KG1 (cell line): Measurements from ENCODE around the gene SERGEF.

Experiments used
- DNase-seq: peaks from one replicate; lab custom pipeline; 2025; lab: John Stamatoyannopoulos, UW

The SERGEF gene

DNA sequence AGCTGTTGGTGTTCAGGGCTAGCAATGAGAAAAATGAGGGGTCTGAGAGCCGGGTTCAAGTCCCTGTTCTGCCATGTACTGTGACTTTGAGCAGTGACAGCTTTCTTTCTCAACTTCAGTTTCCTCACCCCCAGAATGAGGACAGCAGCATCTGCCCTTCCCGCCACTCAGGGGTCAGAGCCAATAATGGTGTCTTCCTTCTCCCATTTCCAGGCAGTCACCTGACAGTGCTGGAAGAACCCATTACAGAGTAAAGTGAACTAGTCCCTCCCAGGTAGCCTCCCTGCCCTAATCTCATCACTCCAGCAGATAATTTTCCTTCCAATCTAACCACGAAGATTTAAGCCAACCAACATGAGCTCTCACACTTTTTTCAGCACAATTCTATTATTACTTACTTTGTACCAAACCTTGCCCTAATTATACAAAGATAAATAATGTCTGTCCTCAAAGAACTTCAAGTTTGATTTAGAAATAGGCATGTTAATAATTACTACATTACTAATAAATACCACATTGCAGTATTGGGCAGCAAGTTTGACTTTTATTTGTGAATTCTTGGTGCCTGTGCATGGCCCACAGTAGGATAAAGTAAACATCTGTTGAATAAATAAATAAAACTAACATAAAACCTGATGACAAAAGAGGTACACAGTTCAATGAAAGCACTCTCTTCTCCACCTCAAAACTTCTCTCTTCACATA, 61.0 kb downstream of the SERGEF start:
- no peak for DNase-seq

DNA sequence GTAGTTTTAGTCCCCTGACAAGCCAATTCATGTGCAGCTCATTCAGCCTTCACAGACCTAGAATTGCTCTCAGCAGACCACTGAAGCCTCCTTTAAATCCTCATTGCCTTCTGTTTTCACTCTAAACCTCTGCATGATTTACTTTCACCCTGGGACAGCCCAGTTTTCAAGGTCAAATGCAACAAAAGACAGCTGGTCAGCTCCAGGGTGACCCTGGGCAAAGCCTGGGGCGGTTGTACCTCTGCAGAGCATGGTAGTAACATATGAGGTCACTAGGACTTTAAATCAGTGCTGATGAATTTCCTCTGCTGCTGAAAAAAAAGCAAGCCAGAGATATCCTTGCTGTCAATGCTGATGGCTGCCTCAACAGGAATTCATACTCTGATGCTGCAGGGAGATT, 62.2 kb downstream of the SERGEF start:
- DNase-seq, result no peak

DNA sequence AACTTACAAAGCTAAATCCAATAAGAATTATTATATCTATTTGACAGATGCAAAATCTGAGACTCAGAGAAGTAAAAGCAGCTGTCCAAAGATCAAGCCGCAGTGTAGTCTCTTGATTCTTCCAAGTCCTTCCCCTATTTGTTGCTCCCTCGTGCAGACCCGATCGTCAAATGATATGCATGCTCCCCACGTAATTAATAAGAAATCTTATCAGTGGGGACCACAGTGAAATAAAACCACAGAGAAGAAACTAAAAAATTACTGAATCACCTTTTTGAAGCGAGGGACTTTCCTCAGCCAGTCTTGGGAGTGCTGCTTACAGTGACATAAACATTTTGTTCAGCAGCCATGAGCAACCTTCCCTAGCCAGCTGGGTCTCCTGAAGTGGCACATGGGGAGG, 64.6 kb downstream of the SERGEF start:
- DNase-seq, result no peak

DNA sequence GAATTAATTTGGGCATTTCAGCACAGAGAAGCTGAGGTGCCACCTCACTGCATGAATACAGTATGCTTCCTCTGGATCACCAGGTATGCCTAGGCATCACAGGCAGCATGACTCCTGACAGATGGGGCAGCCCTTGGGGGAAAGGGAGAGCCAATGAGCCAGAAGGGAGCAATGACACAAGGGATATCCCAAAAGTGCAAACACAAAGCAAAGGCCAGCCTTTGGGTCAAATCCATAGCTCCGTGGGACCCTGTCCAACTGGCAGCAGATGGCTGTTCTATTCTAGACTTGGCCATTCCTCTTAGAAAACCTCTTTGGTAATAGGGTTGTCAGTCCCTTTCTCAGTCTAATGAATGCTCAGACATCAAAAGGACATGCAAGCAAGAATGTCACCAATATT, 73.3 kb downstream of the SERGEF start:
- no peak for DNase-seq

DNA sequence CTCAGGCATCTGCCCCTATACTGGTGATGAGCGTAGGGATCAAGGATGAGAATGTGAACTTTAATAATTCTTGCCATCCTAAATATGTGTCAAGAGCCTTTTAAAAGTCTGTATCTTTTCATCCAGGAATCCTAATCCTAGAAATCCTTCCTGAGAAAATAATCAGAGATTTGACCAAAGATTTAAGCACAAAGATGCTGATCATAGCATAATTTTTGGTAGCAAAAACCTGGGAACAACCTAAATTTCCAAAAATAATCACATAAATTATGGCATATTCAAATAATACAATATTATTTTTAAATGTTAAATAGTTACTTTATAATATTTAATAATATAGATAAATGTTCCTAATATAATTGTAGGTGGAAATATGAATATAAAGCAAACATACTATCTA, 76.1 kb downstream of the SERGEF start:
- DNase-seq, result no peak

DNA sequence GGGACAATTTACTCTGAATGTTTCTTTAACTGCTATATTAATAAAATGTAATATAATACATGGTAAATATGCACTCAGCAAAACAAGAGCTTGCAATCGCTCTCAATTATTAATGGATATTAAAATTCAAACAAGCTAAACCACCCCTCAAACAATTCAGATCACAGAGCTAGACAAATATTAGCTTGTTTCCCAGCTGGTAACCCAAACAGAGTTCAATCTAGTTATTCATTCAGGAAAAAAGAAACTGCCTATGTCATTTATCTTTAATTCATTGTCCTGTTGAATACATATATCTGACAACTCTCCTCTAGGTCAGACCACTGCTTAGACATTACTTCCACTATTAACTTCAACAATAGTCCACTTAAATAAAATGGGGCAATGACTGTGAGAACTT, 78.7 kb downstream of the SERGEF start:
- DNase-seq, result no peak

DNA sequence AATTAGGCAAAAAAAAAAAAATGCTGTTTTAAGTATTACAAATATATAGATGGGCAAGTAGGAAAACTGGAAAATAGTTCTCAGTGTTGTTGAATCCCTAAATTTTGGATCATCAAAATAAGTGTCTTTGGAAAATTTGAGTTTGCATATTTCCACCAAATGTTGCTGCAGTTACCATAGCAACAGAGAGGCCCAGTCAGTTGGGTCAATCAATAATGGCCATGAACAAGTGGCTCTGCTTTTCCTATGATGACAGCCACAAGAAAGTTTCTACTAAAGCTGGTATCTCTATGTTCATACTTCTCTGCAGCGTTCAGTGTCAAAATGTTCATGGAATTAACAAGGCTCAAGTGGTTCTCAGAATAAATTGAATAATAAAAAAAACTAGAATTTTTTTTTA, 79.1 kb downstream of the SERGEF start:
- DNase-seq, result no peak

DNA sequence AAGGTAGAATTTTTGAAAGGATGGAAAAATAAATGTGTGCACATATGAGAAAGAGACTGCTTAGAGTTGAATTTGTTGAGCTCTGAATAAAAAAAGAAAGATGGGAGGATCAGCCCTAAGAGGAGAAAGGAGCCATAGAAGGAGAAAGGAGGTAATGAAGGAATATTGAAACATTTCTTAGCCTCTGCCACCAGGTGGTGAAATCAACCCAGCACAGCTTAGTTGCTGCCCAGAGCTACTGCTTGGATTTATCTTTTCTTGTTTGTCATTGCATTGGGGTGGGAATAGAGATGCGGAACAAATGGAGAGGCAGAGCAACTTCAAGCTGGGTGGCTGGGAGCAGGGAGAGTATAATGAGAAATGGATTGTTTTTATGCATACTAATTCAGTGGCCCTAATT, 80.4 kb downstream of the SERGEF start:
- DNase-seq, result no peak

DNA sequence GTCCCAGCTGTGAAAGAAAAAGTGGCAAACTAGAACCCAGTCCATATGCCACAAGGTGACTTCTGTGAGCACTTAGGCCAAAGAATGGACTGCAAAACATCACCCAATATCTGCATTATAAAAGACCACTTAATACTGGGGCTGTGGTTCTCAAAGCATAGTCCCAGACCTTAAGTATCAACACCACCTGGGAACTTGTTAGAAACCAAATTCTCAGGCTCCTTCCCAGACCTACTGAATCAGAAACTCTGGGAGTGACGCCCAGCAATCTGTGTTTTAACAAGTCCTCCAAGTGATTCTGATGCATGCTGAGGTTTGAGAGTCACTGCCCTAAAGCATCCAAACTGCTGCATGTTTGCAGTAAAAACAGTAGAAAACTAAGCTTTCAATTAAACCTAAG, 81.3 kb downstream of the SERGEF start:
- no peak for DNase-seq

DNA sequence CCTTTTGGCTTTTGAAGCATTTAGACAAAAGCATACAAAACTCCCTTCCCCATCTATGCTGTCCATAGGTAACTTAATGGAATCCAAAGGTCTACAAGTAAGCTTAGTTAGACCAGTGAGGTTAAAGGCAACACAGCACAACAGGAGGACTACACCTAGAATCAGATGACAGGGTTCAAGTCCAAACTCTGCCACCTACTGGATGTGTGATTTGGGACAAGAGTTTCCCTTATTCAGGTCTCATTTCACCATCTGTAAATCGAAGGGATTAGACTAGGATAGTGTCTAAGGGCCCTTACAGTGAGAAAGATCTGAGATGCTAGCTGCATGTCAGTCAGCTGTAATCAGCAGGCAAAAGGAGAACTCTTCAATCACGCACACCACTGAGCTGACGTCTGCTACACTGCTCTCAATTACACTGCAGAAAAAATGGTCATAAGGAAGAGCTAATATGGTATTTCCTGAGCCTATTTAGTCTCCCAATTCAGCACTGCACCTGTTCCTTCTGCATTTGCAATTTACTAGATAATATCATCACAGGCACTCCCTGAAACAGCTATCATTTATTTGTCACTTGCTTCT, 82.2 kb downstream of the SERGEF start:
- no peak for DNase-seq

DNA sequence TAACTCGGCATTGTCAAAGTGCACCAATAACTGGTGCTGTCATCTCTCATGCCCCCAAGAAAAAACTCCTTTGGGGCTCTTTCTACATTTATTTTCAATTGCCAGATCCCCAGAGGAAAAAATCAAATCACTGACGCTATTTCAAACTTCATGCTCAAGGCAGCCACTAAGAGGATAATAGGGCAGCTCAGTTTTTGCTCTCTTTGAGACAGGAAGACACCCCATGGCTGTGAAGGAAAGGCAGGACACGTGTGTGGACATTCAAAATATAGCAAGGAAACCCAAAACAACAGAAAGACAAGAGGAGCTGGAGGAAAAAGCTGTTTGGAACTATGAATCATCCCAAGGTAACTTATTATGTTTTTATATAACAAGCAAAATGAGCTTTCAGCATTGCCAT, 83.7 kb downstream of the SERGEF start:
- no peak for DNase-seq

DNA sequence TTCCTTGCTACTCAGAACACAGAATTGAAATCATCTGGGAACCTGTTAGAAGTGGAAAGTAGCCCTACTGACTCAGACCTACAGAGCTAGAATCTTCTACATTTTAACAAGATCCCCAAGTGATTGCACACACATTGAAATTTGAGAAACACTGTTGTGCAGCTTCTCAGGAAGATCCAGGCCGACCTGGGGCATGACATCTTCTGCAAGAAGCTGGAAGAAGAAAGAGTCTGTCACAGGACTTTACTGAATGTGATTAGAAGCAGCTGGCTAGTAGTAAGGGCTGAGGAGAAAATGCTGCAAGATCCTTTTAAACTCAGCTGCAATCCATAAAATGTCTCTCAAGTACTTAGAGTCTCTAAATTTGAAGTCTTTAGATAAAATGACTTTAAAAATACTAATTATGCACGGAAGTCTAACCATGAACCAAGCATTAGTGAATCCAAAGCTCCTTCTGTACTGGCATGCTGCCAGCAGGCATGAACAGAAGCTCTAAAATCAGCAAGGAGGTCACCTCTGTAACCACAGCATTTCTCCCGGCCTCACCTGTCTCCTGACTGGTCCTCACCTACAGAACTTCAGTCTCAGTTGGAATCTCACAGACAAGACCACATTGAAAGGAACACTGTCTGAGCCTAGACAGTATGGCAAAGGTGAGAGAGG, 85.0 kb downstream of the SERGEF start:
- no peak for DNase-seq

DNA sequence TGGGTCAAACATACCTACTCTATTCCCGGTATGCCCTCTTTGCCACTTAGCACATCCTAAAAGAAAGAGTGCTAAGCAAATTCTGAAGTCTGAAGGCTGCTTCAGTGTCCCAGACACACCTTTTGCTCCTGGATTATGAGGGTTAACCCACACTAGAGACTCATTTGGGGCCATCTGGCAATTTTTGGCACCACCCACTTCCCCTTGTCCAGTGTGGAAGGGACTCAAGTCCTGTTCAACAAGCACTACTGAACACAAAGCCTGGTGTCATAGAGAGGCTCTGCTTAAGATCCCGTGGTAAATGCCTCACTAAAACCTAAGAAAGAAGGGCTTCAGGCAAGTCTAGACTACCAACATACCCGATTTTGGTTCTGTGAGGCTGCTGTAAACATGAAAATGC, 85.8 kb downstream of the SERGEF start:
- DNase-seq, result no peak

DNA sequence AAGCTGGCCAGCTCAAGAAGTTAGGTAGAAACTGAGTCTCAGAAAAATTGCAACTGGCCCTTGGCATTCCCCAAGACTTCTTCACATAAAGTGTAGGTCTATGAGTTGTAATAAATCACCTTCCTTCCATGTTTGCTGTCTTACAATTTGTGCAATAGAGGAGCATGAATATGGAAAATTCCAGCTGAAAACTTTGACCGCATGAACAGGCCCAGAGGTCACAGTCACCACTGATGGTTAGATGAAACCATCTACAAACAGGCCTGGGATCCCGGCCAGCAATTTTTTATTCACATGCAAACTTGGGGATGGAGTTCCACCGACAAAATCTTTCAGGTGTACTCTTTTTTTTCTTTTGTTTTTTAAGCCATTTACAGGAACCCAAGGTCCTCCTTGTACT, 88.1 kb downstream of the SERGEF start:
- no peak for DNase-seq

DNA sequence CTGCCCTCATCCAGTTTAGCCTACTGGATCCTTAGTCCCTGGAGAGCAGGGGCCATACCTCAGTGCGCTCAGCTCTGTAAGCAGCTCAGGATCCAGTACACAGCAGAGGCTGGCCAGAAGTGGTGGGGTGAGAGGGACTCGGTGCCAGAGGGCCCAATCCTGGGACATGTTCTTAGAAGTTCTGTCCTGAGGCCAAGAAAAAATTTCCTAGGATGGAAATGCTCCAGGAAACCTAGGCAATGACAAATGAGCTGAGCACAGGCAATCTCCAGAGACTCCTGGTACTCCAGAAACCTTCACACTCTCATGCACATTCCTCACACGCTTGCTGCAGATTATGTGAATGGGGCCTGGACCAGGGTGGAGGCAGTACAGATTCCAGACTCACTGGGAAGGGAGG, 89.6 kb downstream of the SERGEF start:
- no peak for DNase-seq

DNA sequence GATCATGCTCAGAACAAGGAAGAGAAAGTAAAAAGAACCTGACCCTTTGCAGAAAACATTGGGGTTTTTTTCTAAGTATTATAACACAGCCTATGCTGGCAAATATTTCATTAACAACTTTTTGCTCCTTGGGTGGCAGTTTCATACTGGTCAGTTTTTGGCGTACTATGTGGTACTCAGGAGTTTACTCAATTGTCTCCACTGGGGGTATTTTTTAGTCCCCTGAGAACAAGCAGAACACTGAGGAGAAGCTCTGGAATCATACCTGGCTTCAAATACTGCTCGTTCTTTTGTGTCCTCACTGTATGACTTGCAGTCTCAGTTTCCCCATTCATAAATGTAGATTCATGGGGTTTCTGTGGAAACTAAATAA, 90.4 kb downstream of the SERGEF start:
- no peak for DNase-seq

DNA sequence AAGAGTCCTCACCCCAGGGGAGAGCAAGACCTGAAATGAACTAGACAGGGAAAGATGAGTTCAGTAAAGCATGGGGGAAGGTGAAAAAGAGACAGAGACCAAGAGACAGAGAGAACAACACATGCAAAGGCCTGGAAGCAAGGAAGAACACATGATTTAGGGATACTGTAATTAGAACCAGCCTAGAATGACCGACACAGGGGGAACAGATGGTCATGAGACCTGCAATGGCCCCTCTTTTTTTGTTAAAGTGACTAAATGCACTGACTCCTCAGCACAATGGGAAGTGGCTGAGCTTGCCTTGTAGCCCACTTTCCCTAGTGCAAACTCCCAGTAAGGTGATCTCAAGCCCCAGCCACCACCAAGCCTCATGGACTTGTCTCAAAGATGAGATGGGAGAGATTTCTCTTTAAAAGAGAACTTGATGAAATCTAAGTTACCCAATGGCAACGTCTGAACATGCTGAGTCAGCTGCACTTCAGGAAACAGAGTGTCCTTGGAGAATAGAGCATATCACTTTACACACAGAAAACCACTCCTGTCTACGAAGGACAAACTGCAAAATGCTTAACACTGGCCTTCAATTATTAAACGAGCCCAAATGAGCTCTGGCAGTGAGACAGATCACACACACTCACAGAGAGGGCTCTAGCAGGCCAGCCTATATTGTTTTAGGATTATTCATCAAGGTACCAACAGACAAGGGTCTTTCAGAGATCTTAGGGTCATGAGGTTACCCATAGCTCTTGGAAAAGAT, 91.0 kb downstream of the SERGEF start:
- no peak for DNase-seq

DNA sequence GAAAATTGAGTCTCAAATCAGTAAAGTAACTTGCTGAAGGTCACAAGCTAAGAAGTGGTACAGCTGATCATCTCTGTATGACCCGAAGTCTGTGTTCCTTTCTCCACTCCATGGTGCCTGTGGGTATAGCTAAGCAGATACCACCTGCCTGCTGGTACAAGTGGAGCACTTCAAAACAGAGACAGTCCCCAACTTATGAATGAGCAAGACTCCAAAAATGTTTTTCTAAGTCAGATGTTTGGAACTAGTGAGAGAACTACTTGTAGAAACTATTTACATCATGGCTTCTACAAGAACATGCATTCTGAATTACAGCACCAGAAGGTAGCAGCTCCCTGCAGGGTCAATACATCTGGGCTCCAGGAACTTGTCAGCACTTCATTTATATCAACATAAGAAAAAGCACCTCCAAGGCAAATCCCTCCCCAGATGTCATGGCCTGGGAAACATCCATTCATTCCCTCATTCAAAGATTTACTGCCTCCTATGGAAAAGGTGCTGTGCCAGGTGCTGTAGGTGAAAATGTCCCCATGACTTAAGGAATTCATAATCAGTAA, 94.7 kb downstream of the SERGEF start:
- DNase-seq, result no peak

DNA sequence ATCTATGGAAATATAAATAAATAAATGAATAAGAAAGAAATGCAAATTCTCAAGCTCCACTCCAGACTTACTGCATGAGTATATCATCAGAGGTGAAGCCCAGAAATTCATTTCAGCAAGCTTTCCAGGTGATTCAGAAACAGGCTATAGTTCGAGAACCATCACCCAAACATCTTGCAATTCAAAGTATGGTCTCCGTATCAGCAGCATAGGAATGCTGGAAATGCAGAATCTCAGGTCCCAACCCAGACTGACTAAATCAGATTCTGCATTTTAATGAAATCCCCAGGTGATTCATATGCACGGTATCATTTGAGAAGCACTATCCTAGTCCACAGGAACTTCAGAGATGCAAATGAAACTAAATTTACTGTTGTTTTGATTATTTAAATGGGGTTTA, 95.3 kb downstream of the SERGEF start:
- no peak for DNase-seq

DNA sequence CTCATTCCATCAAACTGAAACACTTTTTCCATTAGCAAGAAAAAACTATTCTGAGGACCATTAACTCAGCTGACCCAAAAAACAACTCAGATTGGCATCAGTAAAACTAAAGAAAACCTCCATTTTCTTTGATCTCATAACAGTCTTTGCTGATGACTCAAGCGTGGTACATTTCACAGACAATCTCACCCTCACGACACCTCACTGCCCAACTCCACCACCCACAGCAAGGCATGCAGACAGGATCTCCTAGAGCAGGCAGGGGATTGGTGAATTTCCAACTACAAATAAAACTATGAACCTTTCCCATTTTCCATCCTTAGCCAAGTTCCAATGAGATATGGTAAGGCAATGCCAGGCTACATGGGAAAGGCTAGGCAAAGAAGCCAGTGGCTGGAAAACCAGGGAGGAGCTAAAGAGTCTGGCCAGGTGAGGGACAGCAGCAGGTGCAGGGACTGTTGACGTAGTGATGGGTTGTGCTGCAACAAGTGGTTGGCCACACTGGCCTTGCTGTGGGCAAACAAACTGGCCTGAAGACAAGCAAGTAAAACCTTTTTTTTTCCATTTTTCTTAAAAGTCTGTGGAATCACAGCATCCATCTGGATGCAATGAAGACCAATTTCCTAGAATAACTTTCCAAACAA, 97.2 kb downstream of the SERGEF start:
- DNase-seq, result no peak

DNA sequence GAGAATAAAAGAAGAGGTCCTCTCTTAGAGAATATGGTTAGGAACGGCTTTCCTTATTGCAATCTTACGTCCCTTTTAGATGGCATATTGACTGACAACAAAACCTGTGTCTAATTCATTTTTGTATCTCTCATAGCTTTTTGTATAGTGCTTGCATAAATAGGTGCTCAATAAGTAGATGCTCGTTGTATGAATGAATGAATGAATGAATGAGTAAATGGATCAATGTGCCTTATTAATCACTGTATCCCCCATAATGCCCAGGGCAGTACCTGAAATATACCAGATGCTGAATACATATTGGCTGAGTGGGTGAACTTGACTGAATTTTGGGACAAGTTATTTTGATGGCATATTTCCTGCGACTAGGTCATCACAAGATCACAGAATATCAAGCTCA, 97.9 kb downstream of the SERGEF start:
- no peak for DNase-seq

DNA sequence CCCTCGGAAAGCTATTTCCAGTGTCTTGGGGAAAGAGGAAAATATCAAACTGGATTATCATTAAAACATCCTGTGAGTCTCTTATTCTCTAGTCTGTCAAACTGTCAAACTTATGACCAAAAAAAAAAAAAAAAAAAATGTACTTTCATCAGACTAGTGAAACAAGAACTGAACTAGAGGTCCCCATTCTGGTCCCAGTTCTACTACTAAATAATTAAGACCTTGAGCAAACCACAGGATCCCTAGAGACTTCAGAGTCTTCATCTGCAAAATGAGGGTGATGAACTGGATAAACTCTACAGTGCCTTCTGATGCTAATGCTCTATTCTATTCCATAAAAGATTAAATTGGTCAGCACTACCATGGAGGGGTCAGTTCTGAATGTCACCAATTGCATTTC, 105.8 kb downstream of the SERGEF start:
- no peak for DNase-seq
